ENCODE results near the gene DNAH8. TPM values are rescaled to one million over a fixed set of nuclear protein-coding genes. Genes with fewer than 3 reads are reported as not detected.

DNAH8 gene
- polyA plus RNA-seq, 1 of the 3 experiments (the other 2 are of a cell fraction): not detected

- Histone ChIP-seq H3K4me3 (ENCODE audit: low read depth in 2 of 2, low read length in 1 of 2) (no peak overlapping the region), H3K9me3 (no peaks in the 10 kb centered on the region; the same call in 1 of the 2 replicates), H3K4me2 (no peak overlapping the region), H2AFZ (ENCODE audit: low read depth) (no peak overlapping the region), H3K9ac (no peak overlapping the region), H3K9me2 (no peaks in the 10 kb centered on the region), H3K79me2 (ENCODE audit: insufficient read depth) (no peaks in the 10 kb centered on the region), H3F3A (replicated peaks; ENCODE audit: insufficient read depth) (no peaks in the 10 kb centered on the region), H4K20me1 (ENCODE audit: insufficient read depth) (no peaks in the 10 kb centered on the region), H3K36me3 (replicated peaks in 1 of 2; ENCODE audit: control insufficient read depth in 1 of 2, insufficient read depth in 2 of 2, low read length in 1 of 2) (no peaks in the 10 kb centered on the region), H3K27me3 (ENCODE audit: insufficient read depth) (no peaks in the 10 kb centered on the region), H3K4me1 (ENCODE audit: control insufficient read depth in 1 of 2, insufficient read depth in 2 of 2, low read depth in 1 of 2, low read length in 1 of 2) (no peaks in the 10 kb centered on the region), H3K27ac (ENCODE audit: low read depth in 2 of 2, low read length in 1 of 2) (no peak overlapping the region)
- WGBS (ENCODE audit: low lambda C conversion rate): 75% methylated on average over 2 of the region's 2 CpGs
- no peak for DNase-seq
- ChIA-PET POLR2A (no interaction called here), CTCF (no interaction called here)
- TF ChIP-seq ZBTB33 (IDR thresholded peaks at IDR 0.05; ENCODE audit: borderline replicate concordance, low read depth): no peak
These were observed 167.0 kb downstream of the DNAH8 start for GRCh38 chr6:38882157-38882556.

- Histone ChIP-seq H4K20me1 (ENCODE audit: insufficient read depth) (no peaks in the 10 kb centered on the region), H3K9ac (no peak overlapping the region), H3K27me3 (ENCODE audit: insufficient read depth) (no peaks in the 10 kb centered on the region), H3K4me1 (ENCODE audit: control insufficient read depth in 1 of 2, insufficient read depth in 2 of 2, low read depth in 1 of 2, low read length in 1 of 2) (no peaks in the 10 kb centered on the region), H3K79me2 (ENCODE audit: insufficient read depth) (no peaks in the 10 kb centered on the region), H3K4me3 (ENCODE audit: low read depth in 2 of 2, low read length in 1 of 2) (no peak overlapping the region), H3K36me3 (replicated peaks in 1 of 2; ENCODE audit: control insufficient read depth in 1 of 2, insufficient read depth in 2 of 2, low read length in 1 of 2) (no peaks in the 10 kb centered on the region), H3F3A (replicated peaks; ENCODE audit: insufficient read depth) (no peaks in the 10 kb centered on the region), H3K9me2 (no peaks in the 10 kb centered on the region), H2AFZ (ENCODE audit: low read depth) (no peak overlapping the region), H3K27ac (ENCODE audit: low read depth in 2 of 2, low read length in 1 of 2) (no peak overlapping the region), H3K4me2 (no peak overlapping the region), H3K9me3 (no peaks in the 10 kb centered on the region)
- ChIA-PET POLR2A (no interaction called here), CTCF (no interaction called here)
- WGBS (ENCODE audit: low lambda C conversion rate): 60% methylated on average over 6 of the region's 6 CpGs
- TF ChIP-seq TAF1 (IDR thresholded peaks at IDR 0.05; ENCODE audit: borderline replicate concordance, low read depth, low read length) (no peak), ZBTB33 (IDR thresholded peaks at IDR 0.05; ENCODE audit: borderline replicate concordance, low read depth) (no peak), NFIC (IDR thresholded peaks at IDR 0.05; ENCODE audit: borderline replicate concordance) (no peak), RFX5 (IDR thresholded peaks at IDR 0.05; ENCODE audit: low read length) (no peak), MAX (IDR thresholded peaks at IDR 0.05; ENCODE audit: low read depth) (no peak), EP300 (IDR thresholded peaks at IDR 0.05; ENCODE audit: borderline replicate concordance in 1 of 2, low read depth in 1 of 2, low read length in 1 of 2) (no peak), RCOR1 (IDR thresholded peaks at IDR 0.05; ENCODE audit: low read length) (no peak), FOSL2 (IDR thresholded peaks at IDR 0.05; ENCODE audit: borderline replicate concordance, low read depth) (no peak)
- TF ChIP-seq, protein P1, sequence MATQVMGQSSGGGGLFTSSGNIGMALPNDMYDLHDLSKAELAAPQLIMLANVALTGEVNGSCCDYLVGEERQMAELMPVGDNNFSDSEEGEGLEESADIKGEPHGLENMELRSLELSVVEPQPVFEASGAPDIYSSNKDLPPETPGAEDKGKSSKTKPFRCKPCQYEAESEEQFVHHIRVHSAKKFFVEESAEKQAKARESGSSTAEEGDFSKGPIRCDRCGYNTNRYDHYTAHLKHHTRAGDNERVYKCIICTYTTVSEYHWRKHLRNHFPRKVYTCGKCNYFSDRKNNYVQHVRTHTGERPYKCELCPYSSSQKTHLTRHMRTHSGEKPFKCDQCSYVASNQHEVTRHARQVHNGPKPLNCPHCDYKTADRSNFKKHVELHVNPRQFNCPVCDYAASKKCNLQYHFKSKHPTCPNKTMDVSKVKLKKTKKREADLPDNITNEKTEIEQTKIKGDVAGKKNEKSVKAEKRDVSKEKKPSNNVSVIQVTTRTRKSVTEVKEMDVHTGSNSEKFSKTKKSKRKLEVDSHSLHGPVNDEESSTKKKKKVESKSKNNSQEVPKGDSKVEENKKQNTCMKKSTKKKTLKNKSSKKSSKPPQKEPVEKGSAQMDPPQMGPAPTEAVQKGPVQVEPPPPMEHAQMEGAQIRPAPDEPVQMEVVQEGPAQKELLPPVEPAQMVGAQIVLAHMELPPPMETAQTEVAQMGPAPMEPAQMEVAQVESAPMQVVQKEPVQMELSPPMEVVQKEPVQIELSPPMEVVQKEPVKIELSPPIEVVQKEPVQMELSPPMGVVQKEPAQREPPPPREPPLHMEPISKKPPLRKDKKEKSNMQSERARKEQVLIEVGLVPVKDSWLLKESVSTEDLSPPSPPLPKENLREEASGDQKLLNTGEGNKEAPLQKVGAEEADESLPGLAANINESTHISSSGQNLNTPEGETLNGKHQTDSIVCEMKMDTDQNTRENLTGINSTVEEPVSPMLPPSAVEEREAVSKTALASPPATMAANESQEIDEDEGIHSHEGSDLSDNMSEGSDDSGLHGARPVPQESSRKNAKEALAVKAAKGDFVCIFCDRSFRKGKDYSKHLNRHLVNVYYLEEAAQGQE (IDR thresholded peaks at IDR 0.05; ENCODE audit: low read depth, low read length): no peak
- no peak for DNase-seq
These were observed 182.4 kb downstream of the DNAH8 start for GRCh38 chr6:38897507-38897906.
